Right lobe of liver (tissue), 4 donors: ENCODE results near the gene CCR2.

Experiments
- CTCF ChIP-seq, 4 donors: fragments of 200-600 bp in 3 of 4; fragments of 450-650 bp in 1 of 4; IDR thresholded peaks; one replicate each; pipeline versions ENCODE4 v1.5.1 to v1.8.0; 2016 to 2022; ENCODE audit warnings: antibody characterized with exemption in 4 of 4, mild to moderate bottlenecking in 2 of 4
- POLR2A ChIP-seq: fragments of 450-650 bp; IDR thresholded peaks from one replicate; pipeline ENCODE4 v1.6.1; 2017; ENCODE audit warnings: antibody characterized with exemption, mild to moderate bottlenecking
- donor health status: DM: no; HTN: no; CAD: no.
- donor health status: DM: no; HTN: no; CAD: no.
- donor health status: DM: no; HTN: yes; CAD: no.

- no peak for TF ChIP-seq CTCF (IDR thresholded peaks at IDR 0.05)
- TF ChIP-seq POLR2A, result no peak
These were observed 26.7 kb downstream of the CCR2 start for GRCh38 chr3:46380471-46381221.
